NOMO-1 treated with DMSO at 0.1 percent for 48 hours (cell line): Measurements from ENCODE around the gene CT45A2.
"Not testable (repeated sequence)": the region's sequence is repeated elsewhere in the genome, so short reads cannot be mapped to it uniquely, and the experiment has no call there.

Source experiments
- DNase-seq: peaks from one replicate; lab custom pipeline; 2025; ENCODE audit not compliant: unreplicated experiment; lab: John Stamatoyannopoulos, UW

Gene CT45A2, protein sequence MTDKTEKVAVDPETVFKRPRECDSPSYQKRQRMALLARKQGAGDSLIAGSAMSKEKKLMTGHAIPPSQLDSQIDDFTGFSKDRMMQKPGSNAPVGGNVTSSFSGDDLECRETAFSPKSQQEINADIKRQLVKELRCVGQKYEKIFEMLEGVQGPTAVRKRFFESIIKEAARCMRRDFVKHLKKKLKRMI

DNA sequence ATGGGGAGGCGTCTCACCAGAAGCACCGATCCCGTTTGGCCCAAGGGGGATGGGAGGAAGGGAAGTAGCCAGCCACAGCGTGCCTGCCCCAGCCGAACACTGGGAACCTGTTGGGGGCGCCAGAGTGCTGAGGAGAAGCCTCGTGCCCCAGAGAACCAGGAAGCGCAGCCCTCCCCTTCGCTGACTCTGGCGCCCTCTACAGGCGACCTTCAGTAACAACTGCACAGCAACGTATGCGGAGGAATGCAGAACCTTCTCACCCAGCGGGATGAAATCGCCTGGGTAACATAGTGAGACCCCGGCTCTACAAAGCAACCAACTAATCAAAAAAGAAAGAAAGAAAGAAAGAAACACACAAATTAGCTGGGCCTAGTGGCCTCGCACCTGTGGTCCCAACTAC lies at the start of gene CT45A2:
CT45A2 (minus strand) TSS at position 101 of the 400 bp plus-strand sequence. CDS start 3,747 bp downstream, outside the sequence.
- DNase-seq, result not testable (repeated sequence)

DNA sequence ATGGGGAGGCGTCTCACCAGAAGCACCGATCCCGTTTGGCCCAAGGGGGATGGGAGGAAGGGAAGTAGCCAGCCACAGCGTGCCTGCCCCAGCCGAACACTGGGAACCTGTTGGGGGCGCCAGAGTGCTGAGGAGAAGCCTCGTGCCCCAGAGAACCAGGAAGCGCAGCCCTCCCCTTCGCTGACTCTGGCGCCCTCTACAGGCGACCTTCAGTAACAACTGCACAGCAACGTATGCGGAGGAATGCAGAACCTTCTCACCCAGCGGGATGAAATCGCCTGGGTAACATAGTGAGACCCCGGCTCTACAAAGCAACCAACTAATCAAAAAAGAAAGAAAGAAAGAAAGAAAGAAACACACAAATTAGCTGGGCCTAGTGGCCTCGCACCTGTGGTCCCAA lies 34.6 kb upstream of the CT45A2 start, which contains the start of gene CT45A8:
CT45A8 (minus strand) TSS at position 101 of the 400 bp plus-strand sequence. CDS start 3,755 bp downstream, outside the sequence.
- DNase-seq, result not testable (repeated sequence)

DNA sequence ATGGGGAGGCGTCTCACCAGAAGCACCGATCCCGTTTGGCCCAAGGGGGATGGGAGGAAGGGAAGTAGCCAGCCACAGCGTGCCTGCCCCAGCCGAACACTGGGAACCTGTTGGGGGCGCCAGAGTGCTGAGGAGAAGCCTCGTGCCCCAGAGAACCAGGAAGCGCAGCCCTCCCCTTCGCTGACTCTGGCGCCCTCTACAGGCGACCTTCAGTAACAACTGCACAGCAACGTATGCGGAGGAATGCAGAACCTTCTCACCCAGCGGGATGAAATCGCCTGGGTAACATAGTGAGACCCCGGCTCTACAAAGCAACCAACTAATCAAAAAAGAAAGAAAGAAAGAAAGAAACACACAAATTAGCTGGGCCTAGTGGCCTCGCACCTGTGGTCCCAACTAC lies 17.4 kb upstream of the CT45A2 start, which contains the start of gene CT45A7:
CT45A7 (minus strand) TSS at position 101 of the 400 bp plus-strand sequence. CDS start 3,747 bp downstream, outside the sequence.
- DNase-seq, result not testable (repeated sequence)

DNA sequence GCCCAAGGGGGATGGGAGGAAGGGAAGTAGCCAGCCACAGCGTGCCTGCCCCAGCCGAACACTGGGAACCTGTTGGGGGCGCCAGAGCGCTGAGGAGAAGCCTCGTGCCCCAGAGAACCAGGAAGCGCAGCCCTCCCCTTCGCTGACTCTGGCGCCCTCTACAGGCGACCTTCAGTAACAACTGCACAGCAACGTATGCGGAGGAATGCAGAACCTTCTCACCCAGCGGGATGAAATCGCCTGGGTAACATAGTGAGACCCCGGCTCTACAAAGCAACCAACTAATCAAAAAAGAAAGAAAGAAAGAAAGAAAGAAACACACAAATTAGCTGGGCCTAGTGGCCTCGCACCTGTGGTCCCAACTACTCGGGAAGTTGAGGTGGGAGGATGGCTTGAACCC lies 17.1 kb downstream of the CT45A2 start, which contains the start of gene CT45A6:
CT45A6 (minus strand) TSS at position 101 of the 400 bp plus-strand sequence. CDS start 3,794 bp downstream, outside the sequence.
- DNase-seq, result not testable (repeated sequence)

DNA sequence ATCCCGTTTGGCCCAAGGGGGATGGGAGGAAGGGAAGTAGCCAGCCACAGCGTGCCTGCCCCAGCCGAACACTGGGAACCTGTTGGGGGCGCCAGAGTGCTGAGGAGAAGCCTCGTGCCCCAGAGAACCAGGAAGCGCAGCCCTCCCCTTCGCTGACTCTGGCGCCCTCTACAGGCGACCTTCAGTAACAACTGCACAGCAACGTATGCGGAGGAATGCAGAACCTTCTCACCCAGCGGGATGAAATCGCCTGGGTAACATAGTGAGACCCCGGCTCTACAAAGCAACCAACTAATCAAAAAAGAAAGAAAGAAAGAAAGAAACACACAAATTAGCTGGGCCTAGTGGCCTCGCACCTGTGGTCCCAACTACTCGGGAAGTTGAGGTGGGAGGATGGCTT lies 34.4 kb downstream of the CT45A2 start, which contains the start of gene CT45A5:
CT45A5 (minus strand) TSS at position 101 of the 400 bp plus-strand sequence. CDS start 3,774 bp downstream, outside the sequence.
- DNase-seq, result not testable (repeated sequence)

DNA sequence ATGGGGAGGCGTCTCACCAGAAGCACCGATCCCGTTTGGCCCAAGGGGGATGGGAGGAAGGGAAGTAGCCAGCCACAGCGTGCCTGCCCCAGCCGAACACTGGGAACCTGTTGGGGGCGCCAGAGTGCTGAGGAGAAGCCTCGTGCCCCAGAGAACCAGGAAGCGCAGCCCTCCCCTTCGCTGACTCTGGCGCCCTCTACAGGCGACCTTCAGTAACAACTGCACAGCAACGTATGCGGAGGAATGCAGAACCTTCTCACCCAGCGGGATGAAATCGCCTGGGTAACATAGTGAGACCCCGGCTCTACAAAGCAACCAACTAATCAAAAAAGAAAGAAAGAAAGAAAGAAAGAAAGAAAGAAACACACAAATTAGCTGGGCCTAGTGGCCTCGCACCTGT lies 51.7 kb downstream of the CT45A2 start, which contains the start of gene CT45A3:
CT45A3 (minus strand) TSS at position 101 of the 400 bp plus-strand sequence. CDS start 3,747 bp downstream, outside the sequence.
- DNase-seq, result not testable (repeated sequence)
